ENCODE results near the gene PARP14. TPM values are rescaled to one million over a fixed set of nuclear protein-coding genes. Genes with fewer than 3 reads are reported as not detected.

Gene PARP14
- total RNA-seq, 4 donors from 2014 or later: 35.9 to 211 (median 56.7) TPM

- intact Hi-C loops (cut with DNase I; ENCODE audit: low total_unique reads): no loop called here
- WGBS, 2 donors (ENCODE audit: low coverage in 1 of 2): 79 to 81% methylated on average over 2 to 3 of the region's 3 CpGs
- no peak for TF ChIP-seq POLR2A (IDR thresholded peaks at IDR 0.05)
- no peak for TF ChIP-seq CTCF (IDR thresholded peaks at IDR 0.05)
- no peak for TF ChIP-seq POLR2AphosphoS5 (IDR thresholded peaks at IDR 0.05)
- TF ChIP-seq EP300 (IDR thresholded peaks at IDR 0.05; ENCODE audit: low read depth): no peak
Observed at GRCh38 chr3:122727294-122727693, 46.7 kb downstream of the PARP14 start.

GRCh38 chr3:122727766-122728165 is 47.1 kb downstream of the PARP14 start:
- in situ Hi-C loops (cut with MboI; ENCODE audit: low pct_ligation_motif_present in 1 of 4, low pct_unique_long_range_greater_than_20kb in 1 of 4, low sequenced_read_pairs in 3 of 4) (no loop called here), intact Hi-C loops (cut with DNase I; ENCODE audit: low total_unique reads) (no loop called here)
- DNase-seq: no peak
- WGBS, 2 donors (ENCODE audit: low coverage in 1 of 2): 93 to 95% methylated on average over 3 to 9 of the region's 9 CpGs
- no peak for TF ChIP-seq EP300 (IDR thresholded peaks at IDR 0.05; ENCODE audit: low read depth)
- no peak for TF ChIP-seq POLR2A (IDR thresholded peaks at IDR 0.05)
- no peak for TF ChIP-seq POLR2AphosphoS5 (IDR thresholded peaks at IDR 0.05)
- no peak for TF ChIP-seq CTCF (IDR thresholded peaks at IDR 0.05)
- no peaks in the 10 kb centered on the region for H3K4me1 ChIP-seq
- H3K36me3 ChIP-seq: no peaks in the 10 kb centered on the region
- H3K9me3 ChIP-seq: no peaks in the 10 kb centered on the region
- H3K27ac ChIP-seq: no peak overlapping the region
- no peak overlapping the region for H3K4me3 ChIP-seq
- H3K27me3 ChIP-seq: no peaks in the 10 kb centered on the region

More at GRCh38 chr3:122727294-122727693, 46.7 kb downstream of the PARP14 start:
- no peaks in the 10 kb centered on the region for H3K27me3 ChIP-seq
- in situ Hi-C loops (cut with MboI; ENCODE audit: low pct_ligation_motif_present in 1 of 4, low pct_unique_long_range_greater_than_20kb in 1 of 4, low sequenced_read_pairs in 3 of 4): no loop called here
- H3K36me3 ChIP-seq: no peaks in the 10 kb centered on the region
- H3K4me1 ChIP-seq: no peaks in the 10 kb centered on the region
- DNase-seq: no peak
- no peak overlapping the region for H3K4me3 ChIP-seq
- no peaks in the 10 kb centered on the region for H3K9me3 ChIP-seq
- no peak overlapping the region for H3K27ac ChIP-seq

- WGBS, 2 donors (ENCODE audit: low coverage in 1 of 2): 85 to 91% methylated on average over 3 of the region's 3 CpGs
- intact Hi-C loops (cut with DNase I; ENCODE audit: low total_unique reads) (no loop called here), in situ Hi-C loops (cut with MboI; ENCODE audit: low pct_ligation_motif_present in 1 of 4, low pct_unique_long_range_greater_than_20kb in 1 of 4, low sequenced_read_pairs in 3 of 4) (no loop called here)
Observed at GRCh38 chr3:122728186-122728585, 47.5 kb downstream of the PARP14 start.

GRCh38 chr3:122728756-122729514 is 48.3 kb downstream of the PARP14 start:
- H3K9me3 ChIP-seq: no peaks in the 10 kb centered on the region
- intact Hi-C loops (cut with DNase I; ENCODE audit: low total_unique reads) (no loop called here), in situ Hi-C loops (cut with MboI; ENCODE audit: low pct_ligation_motif_present in 1 of 4, low pct_unique_long_range_greater_than_20kb in 1 of 4, low sequenced_read_pairs in 3 of 4) (no loop called here)
- no peaks in the 10 kb centered on the region for H3K4me1 ChIP-seq
- no peak overlapping the region for H3K27ac ChIP-seq
- no peaks in the 10 kb centered on the region for H3K27me3 ChIP-seq
- H3K4me3 ChIP-seq: no peak overlapping the region
- DNase-seq: no peak
- TF ChIP-seq CTCF (IDR thresholded peaks at IDR 0.05) (no peak), EP300 (IDR thresholded peaks at IDR 0.05; ENCODE audit: low read depth) (no peak), POLR2A (IDR thresholded peaks at IDR 0.05) (no peak), POLR2AphosphoS5 (IDR thresholded peaks at IDR 0.05) (no peak)
- no peaks in the 10 kb centered on the region for H3K36me3 ChIP-seq
- WGBS, 2 donors (ENCODE audit: low coverage in 1 of 2): 99 to 100% methylated on average over 3 to 8 of the region's 8 CpGs

More at GRCh38 chr3:122728186-122728585, 47.5 kb downstream of the PARP14 start:
- DNase-seq: no peak
- Histone ChIP-seq H3K27ac (no peak overlapping the region), H3K4me1 (no peaks in the 10 kb centered on the region), H3K4me3 (no peak overlapping the region), H3K9me3 (no peaks in the 10 kb centered on the region), H3K27me3 (no peaks in the 10 kb centered on the region), H3K36me3 (no peaks in the 10 kb centered on the region)
- TF ChIP-seq POLR2AphosphoS5 (IDR thresholded peaks at IDR 0.05): no peak
- TF ChIP-seq CTCF (IDR thresholded peaks at IDR 0.05): no peak
- no peak for TF ChIP-seq POLR2A (IDR thresholded peaks at IDR 0.05)
- TF ChIP-seq EP300 (IDR thresholded peaks at IDR 0.05; ENCODE audit: low read depth): no peak

All from transverse colon (tissue), 4 donors.